H1 (cell line): ENCODE results near the gene CGNL1. TPM values are rescaled to one million over a fixed set of nuclear protein-coding genes. Genes with fewer than 3 reads are reported as not detected.
A peak's percentile ranks its signal among the peaks of the same experiment; 100 is the strongest.

Experiments
- CTCF ChIA-PET: fragments of 300-600 bp; sonication (Branson Sonifier 250); formaldehyde crosslinking; loops from one replicate; lab custom pipeline; 2021; ENCODE audit not compliant: partially characterized antibody; lab: Charles Lee
- POLR2A ChIA-PET: fragments of 300-600 bp; sonication (Branson Sonifier 250); formaldehyde crosslinking; loops from one replicate; lab custom pipeline; 2021; ENCODE audit warnings: inconsistent platforms; ENCODE audit not compliant: partially characterized antibody; lab: Charles Lee
- DNase-seq, 2 experiments: peaks; one replicate each; pipeline versions ENCODE4 v3.0.0 to v3.0.0-alpha.2; 2010 to 2022; ENCODE audit warnings: low spot score in 2 of 2, low read depth in 1 of 2, mixed read lengths in 1 of 2
- FAIRE-seq: peaks from 2 replicates; lab custom pipeline; 2011; peaks lifted over from hg19 to GRCh38; lab: Jason Lieb, UNC
- H2AFZ ChIP-seq: 2 replicates; pipeline ENCODE4 v1.8.1; 2012; ENCODE audit warnings: low read length, inconsistent platforms
- H2AK5ac ChIP-seq: 2 replicates; pipeline ENCODE4 v1.6.1; 2013; ENCODE audit warnings: low read depth, low read length
- H2BK120ac ChIP-seq: replicated peaks from 2 replicates; pipeline ENCODE3; 2013; ENCODE audit warnings: low read depth, low read length, inconsistent platforms
- H2BK12ac ChIP-seq: 2 replicates; pipeline ENCODE4 v1.6.1; 2013; ENCODE audit warnings: low read depth, low read length
- H2BK15ac ChIP-seq: 2 replicates; pipeline ENCODE4 v1.6.1; 2013; ENCODE audit warnings: low read length
- H2BK20ac ChIP-seq: 2 replicates; pipeline ENCODE4 v1.6.1; 2013; ENCODE audit warnings: low read length
- H2BK5ac ChIP-seq: 2 replicates; pipeline ENCODE4 v1.6.1; 2013; ENCODE audit warnings: low read depth, low read length
- H3K14ac ChIP-seq: 2 replicates; pipeline ENCODE4 v1.6.1; 2013; ENCODE audit warnings: inconsistent platforms; ENCODE audit not compliant: insufficient read length
- H3K18ac ChIP-seq: 2 replicates; pipeline ENCODE4 v1.6.1; 2013; ENCODE audit warnings: low read length; ENCODE audit errors: extremely low read depth
- H3K23ac ChIP-seq: 2 replicates; pipeline ENCODE4 v1.6.1; 2013; ENCODE audit warnings: inconsistent platforms; ENCODE audit not compliant: insufficient read length
- H3K23me2 ChIP-seq: 2 replicates; pipeline ENCODE4 v1.6.1; 2013; ENCODE audit warnings: low read depth, low read length
- H3K27ac ChIP-seq: 2 replicates; pipeline ENCODE4 v1.6.1; 2011; ENCODE audit warnings: low read depth, low read length, inconsistent platforms
- H3K27me3 ChIP-seq, 4 experiments: replicated peaks in 1 of 4; 1 replicate in 1 of 4; 2 replicates in 3 of 4; pipeline versions ENCODE4 v1.6.1 to v1.8.1; 2011 to 2013; ENCODE audit warnings: low read length in 3 of 4, mild to moderate bottlenecking in 3 of 4, inconsistent platforms in 2 of 4, mixed read lengths in 2 of 4, moderate library complexity in 1 of 4; ENCODE audit not compliant: control insufficient read depth in 3 of 4, insufficient read depth in 3 of 4; ENCODE audit errors: extremely low read depth in 1 of 4
- H3K36me3 ChIP-seq, 4 experiments: 2 replicates each; pipeline versions ENCODE4 v1.6.1 to v1.8.1; 2011 to 2013; ENCODE audit warnings: mild to moderate bottlenecking in 4 of 4, low read length in 3 of 4, moderate library complexity in 2 of 4, control low read depth in 1 of 4, inconsistent platforms in 1 of 4; ENCODE audit not compliant: insufficient read depth in 4 of 4, control insufficient read depth in 2 of 4
- H3K4ac ChIP-seq: replicated peaks from 2 replicates; pipeline ENCODE3; 2013; ENCODE audit warnings: low read length, low read depth, mixed read lengths, inconsistent platforms; ENCODE audit not compliant: insufficient read length
- H3K4me1 ChIP-seq, 4 experiments: replicated peaks in 1 of 4; 1 replicate in 1 of 4; 2 replicates in 3 of 4; pipeline versions ENCODE4 v1.6.1 to v1.8.1; 2011 to 2013; ENCODE audit warnings: low read length in 3 of 4, inconsistent platforms in 2 of 4, mixed read lengths in 1 of 4; ENCODE audit not compliant: insufficient read depth in 4 of 4, control insufficient read depth in 3 of 4
- H3K4me2 ChIP-seq, 2 experiments: 2 replicates each; pipeline versions ENCODE4 v1.6.1 to v1.8.1; 2011 to 2013; ENCODE audit warnings: low read depth in 2 of 2, low read length in 2 of 2, control low read depth in 1 of 2, inconsistent platforms in 1 of 2, mild to moderate bottlenecking in 1 of 2; ENCODE audit not compliant: insufficient read depth in 1 of 2
- H3K4me3 ChIP-seq, 4 experiments: fragments of 200-600, 300-600 bp in 1 of 4; sonication (generic), shearing (Covaris generic), sonication (Bioruptor Twin) in 1 of 4; 2 replicates each; pipeline versions ENCODE4 v1.5.1 to v1.8.1; 2011 to 2016; ENCODE audit warnings: low read length in 4 of 4, low read depth in 3 of 4, control low read depth in 2 of 4, inconsistent platforms in 2 of 4, mild to moderate bottlenecking in 2 of 4, mixed read lengths in 1 of 4, moderate library complexity in 1 of 4; ENCODE audit not compliant: insufficient read depth in 2 of 4; ENCODE audit errors: extremely low read depth in 1 of 4
- H3K56ac ChIP-seq: replicated peaks from 2 replicates; pipeline ENCODE3; 2013; ENCODE audit warnings: low read depth, mild to moderate bottlenecking, mixed read lengths, low read length, inconsistent platforms; ENCODE audit not compliant: insufficient read length
- H3K79me1 ChIP-seq: 2 replicates; pipeline ENCODE4 v1.6.1; 2013; ENCODE audit warnings: low read depth, low read length, control low read depth
- H3K79me2 ChIP-seq, 2 experiments: 2 replicates each; pipeline versions ENCODE4 v1.6.1 to v1.8.1; 2012 to 2013; ENCODE audit warnings: low read length in 2 of 2, mild to moderate bottlenecking in 2 of 2, inconsistent platforms in 1 of 2; ENCODE audit not compliant: insufficient read depth in 2 of 2, control insufficient read depth in 1 of 2
- H3K9ac ChIP-seq, 4 experiments: replicated peaks in 1 of 4; 1 replicate in 1 of 4; 2 replicates in 3 of 4; pipeline versions ENCODE4 v1.6.1 to v1.8.1; 2011 to 2013; ENCODE audit warnings: low read depth in 3 of 4, low read length in 3 of 4, control low read depth in 2 of 4, mild to moderate bottlenecking in 2 of 4, moderate library complexity in 2 of 4, inconsistent platforms in 1 of 4; ENCODE audit errors: extremely low read depth in 1 of 4
- H3K9me3 ChIP-seq, 2 experiments: 2 replicates each; pipeline versions ENCODE4 v1.6.1 to v1.8.1; 2012 to 2013; ENCODE audit warnings: mild to moderate bottlenecking in 2 of 2, moderate library complexity in 2 of 2, control low read depth in 1 of 2, inconsistent platforms in 1 of 2, low read depth in 1 of 2, low read length in 1 of 2, mixed read lengths in 1 of 2; ENCODE audit not compliant: insufficient read depth in 2 of 2
- H4K20me1 ChIP-seq, 2 experiments: replicated peaks in 1 of 2; 2 replicates each; pipeline versions ENCODE3 to v1.8.1; 2011 to 2013; ENCODE audit warnings: inconsistent platforms in 2 of 2, low read length in 2 of 2, mild to moderate bottlenecking in 1 of 2; ENCODE audit not compliant: insufficient read depth in 2 of 2, control insufficient read depth in 1 of 2
- H4K5ac ChIP-seq: 2 replicates; pipeline ENCODE4 v1.6.1; 2013; ENCODE audit warnings: low read length, low read depth, mixed read lengths, inconsistent platforms; ENCODE audit not compliant: insufficient read length
- H4K8ac ChIP-seq: 2 replicates; pipeline ENCODE4 v1.8.0; 2013; ENCODE audit warnings: mild to moderate bottlenecking, moderate library complexity, low read length, inconsistent platforms; ENCODE audit not compliant: insufficient read depth; ENCODE audit errors: extremely low read depth
- H4K91ac ChIP-seq: replicated peaks from 2 replicates; pipeline ENCODE3; 2013; ENCODE audit warnings: low read length, mixed read lengths, inconsistent platforms; ENCODE audit not compliant: insufficient read length
- ASH2L ChIP-seq: fragments of 200-600, 300-600 bp; sonication (generic); IDR thresholded peaks from one replicate; pipeline ENCODE4 v1.7.1; 2017; ENCODE audit warnings: low read length
- BCL11A ChIP-seq, 2 experiments: IDR thresholded peaks; one replicate each; pipeline ENCODE4 v1.6.1; 2011; ENCODE audit warnings: low read depth in 2 of 2, low read length in 2 of 2, mild to moderate bottlenecking in 2 of 2
- CHD2 ChIP-seq: IDR thresholded peaks from 2 replicates; pipeline ENCODE4 v1.6.1; 2012; ENCODE audit warnings: low read length, improper control_type of control experiment
- GTF2F1 ChIP-seq: IDR thresholded peaks from 2 replicates; pipeline ENCODE4 v1.6.1; 2012; ENCODE audit warnings: low read depth, low read length, improper control_type of control experiment, borderline replicate concordance
- KDM5A ChIP-seq: fragments of 200-600 bp; IDR thresholded peaks from 2 replicates; pipeline ENCODE4 v1.7.1; 2012; ENCODE audit warnings: mild to moderate bottlenecking, low read length, inconsistent platforms, mixed read lengths
- RAD21 ChIP-seq, 2 experiments: IDR thresholded peaks in 1 of 2; conservative IDR thresholded peaks in 1 of 2; 2 replicates each; pipeline ENCODE4 v1.6.1; 2011; ENCODE audit warnings: low read depth in 2 of 2, low read length in 2 of 2, improper control_type of control experiment in 1 of 2, inconsistent platforms in 1 of 2, mild to moderate bottlenecking in 1 of 2, moderate library complexity in 1 of 2
- SAP30 ChIP-seq: fragments of 300-600 bp; sonication (generic); IDR thresholded peaks from 2 replicates; pipeline ENCODE4 v1.7.1; 2012; ENCODE audit warnings: low read length, moderate library complexity, mild to moderate bottlenecking, inconsistent platforms; ENCODE audit not compliant: insufficient read depth, insufficient replicate concordance
- SIRT6 ChIP-seq: IDR thresholded peaks from one replicate; pipeline ENCODE4 v1.7.1; 2012; ENCODE audit warnings: low read length, inconsistent platforms
- TBP ChIP-seq: IDR thresholded peaks from 2 replicates; pipeline ENCODE4 v1.6.1; 2011; ENCODE audit warnings: low read depth, low read length, improper control_type of control experiment
- WGBS, 2 experiments: shearing (Covaris generic) in 1 of 2; methylation state at CpG; one replicate each; pipeline versions ENCODE4 v1.1.6 to v1.1.7; 2013 to 2015; ENCODE audit warnings: low lambda C conversion rate in 2 of 2, mixed read lengths in 2 of 2, inconsistent platforms in 1 of 2, low coverage in 1 of 2, missing lambda C conversion rate in 1 of 2; ENCODE audit not compliant: insufficient replicate concordance in 2 of 2, insufficient coverage in 1 of 2, insufficient read length in 1 of 2; ENCODE audit errors: extremely low coverage in 1 of 2, missing lambda C conversion rate in 1 of 2; 5-methylcytosine and 5-hydroxymethylcytosine counted together
- polyA plus RNA-seq, 7 experiments: library from polyadenylated mRNA; depleted of rRNA in 3 of 7; stranded (reverse) in 5 of 7; unstranded in 2 of 7; fragments of >200 nt in 5 of 7; fragments of 200-250 nt in 2 of 7; gene quantifications; 1 replicate in 5 of 7; 2 replicates in 1 of 7; 4 replicates in 1 of 7; pipeline versions ENCODE4 v1.2.1 to v1.2.3, GENCODE V29; 2011 to 2013; ENCODE audit warnings: missing spikeins in 2 of 7, mixed read lengths in 2 of 7
- total RNA-seq: library from RNA; stranded (reverse); fragmentation: NEBNext Ultra II Directional; extraction: Animal tissue kit (Norgen Biotek cat#: 25700); gene quantifications from 2 replicates; pipeline ENCODE4 v1.2.1, GENCODE V29; 2021
- TF ChIP-seq, protein P1 (sequence below), 3 experiments: IDR thresholded peaks; 1 replicate in 2 of 3; 2 replicates in 1 of 3; pipeline versions ENCODE4 v1.5.1 to v1.6.1; 2011; ENCODE audit warnings: low read length in 3 of 3, mild to moderate bottlenecking in 3 of 3, inconsistent platforms in 2 of 3, low read depth in 1 of 3, moderate library complexity in 1 of 3; ENCODE audit not compliant: insufficient read depth in 1 of 3; ENCODE audit errors: control extremely low read depth in 1 of 3

Gene CGNL1
- total and polyA plus RNA-seq, 2 of the 8 experiments (the other 6 are each of a cell fraction or from before 2014, with no cell fraction given), result 21.8 to 75.6 TPM

GRCh38 chr15:57561041-57561711, 184.9 kb downstream of the CGNL1 start:
- FAIRE-seq (peak; percentile 81), DNase-seq (peak in 1 of 2 experiments; percentile 73)
- Histone ChIP-seq H2BK15ac (no peak overlapping the region), H3K56ac (no peak overlapping the region), H2BK12ac (no peak overlapping the region), H3K23me2 (no peaks in the 10 kb centered on the region; the same call in 1 of the 2 replicates), H2BK20ac (no peak overlapping the region), H2BK5ac (no peak overlapping the region), H2BK120ac (no peak overlapping the region), H3K18ac (no peak overlapping the region), H2AK5ac (no peak overlapping the region), H3K4me1 (peaks cover 1 to 4% (median 2%) of the 10 kb centered on the region in 4 experiments; a peak in 3 of 7 replicates), H3K4me2 (no peak overlapping the region), H3K4ac (no peak overlapping the region), H4K20me1 (no peaks in the 10 kb centered on the region), H3K9ac (no peak overlapping the region), H2AFZ (no peak overlapping the region), H3K79me2 (no peaks in the 10 kb centered on the region), H3K36me3 (no peaks in the 10 kb centered on the region), H3K14ac (no peak overlapping the region), H4K5ac (no peak overlapping the region), H4K91ac (no peak overlapping the region), H3K4me3 (no peak overlapping the region), H3K27me3 (no peaks in the 10 kb centered on the region), H3K9me3 (no peaks in the 10 kb centered on the region), H4K8ac (no peak overlapping the region), H3K23ac (no peak overlapping the region), H3K79me1 (no peaks in the 10 kb centered on the region), H3K27ac (no peak overlapping the region)
- CTCF ChIA-PET, result interaction anchor here (0.6 to 3.2 kb wide), 35 partner anchors 8 to 503 kb away, joined by 3 to 34 read pairs (median 3); partner anchors contain the start of gene POLR2M
- POLR2A ChIA-PET, result no interaction called here
- WGBS, 2 experiments, result 74% methylated on average over 9 of the region's 9 CpGs; no CpG with 5 or more reads in 1 of the 2 experiments
- TF ChIP-seq ASH2L (no peak), GTF2F1 (no peak), SIRT6 (no peak), TBP (no peak), CHD2 (no peak), RAD21 (IDR thresholded peaks at IDR 0.05 in 1 of 2, conservative IDR thresholded peaks at IDR 0.05 in 1 of 2; ENCODE audit: low read depth in 2 of 2, low read length in 2 of 2) (peak; percentile 81 to 88), BCL11A (IDR thresholded peaks at IDR 0.05; ENCODE audit: low read depth in 2 of 2, low read length in 2 of 2) (no peak), SAP30 (no peak), KDM5A (no peak)
- TF ChIP-seq, protein P1, sequence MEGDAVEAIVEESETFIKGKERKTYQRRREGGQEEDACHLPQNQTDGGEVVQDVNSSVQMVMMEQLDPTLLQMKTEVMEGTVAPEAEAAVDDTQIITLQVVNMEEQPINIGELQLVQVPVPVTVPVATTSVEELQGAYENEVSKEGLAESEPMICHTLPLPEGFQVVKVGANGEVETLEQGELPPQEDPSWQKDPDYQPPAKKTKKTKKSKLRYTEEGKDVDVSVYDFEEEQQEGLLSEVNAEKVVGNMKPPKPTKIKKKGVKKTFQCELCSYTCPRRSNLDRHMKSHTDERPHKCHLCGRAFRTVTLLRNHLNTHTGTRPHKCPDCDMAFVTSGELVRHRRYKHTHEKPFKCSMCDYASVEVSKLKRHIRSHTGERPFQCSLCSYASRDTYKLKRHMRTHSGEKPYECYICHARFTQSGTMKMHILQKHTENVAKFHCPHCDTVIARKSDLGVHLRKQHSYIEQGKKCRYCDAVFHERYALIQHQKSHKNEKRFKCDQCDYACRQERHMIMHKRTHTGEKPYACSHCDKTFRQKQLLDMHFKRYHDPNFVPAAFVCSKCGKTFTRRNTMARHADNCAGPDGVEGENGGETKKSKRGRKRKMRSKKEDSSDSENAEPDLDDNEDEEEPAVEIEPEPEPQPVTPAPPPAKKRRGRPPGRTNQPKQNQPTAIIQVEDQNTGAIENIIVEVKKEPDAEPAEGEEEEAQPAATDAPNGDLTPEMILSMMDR (IDR thresholded peaks at IDR 0.05; ENCODE audit: control extremely low read depth in 1 of 3, insufficient read depth in 1 of 3, low read depth in 1 of 3, low read length in 3 of 3), result peak; percentile 68 to 96 (median 87)
